GM23338 (cell line): ENCODE measurements around the gene ALDH3B1.

Source experiments
- CREB1 ChIP-seq: fragments of 250-450 bp; sonication (Bioruptor Pico); IDR thresholded peaks from 2 replicates; pipeline ENCODE4 v1.5.0; 2020; ENCODE audit warnings: low read depth, mild to moderate bottlenecking, moderate library complexity
- CTCF ChIP-seq, 2 experiments: fragments of 200-600 bp in 1 of 2; sonication (generic) in 1 of 2; conservative IDR thresholded peaks; 2 replicates each; pipeline versions ENCODE4 v1.5.1 to v1.6.1; 2016 to 2017; ENCODE audit warnings: antibody characterized with exemption in 2 of 2, low read depth in 2 of 2, mild to moderate bottlenecking in 2 of 2, moderate library complexity in 1 of 2
- ETS1 ChIP-seq: IDR thresholded peaks from 2 replicates; pipeline ENCODE4 v1.6.1; 2016; ENCODE audit warnings: antibody characterized with exemption
- EZH2 ChIP-seq: fragments of 200-600 bp; sonication (generic); IDR thresholded peaks from one replicate; pipeline ENCODE4 v1.8.0; 2017; ENCODE audit warnings: antibody characterized with exemption, mild to moderate bottlenecking, low read depth; ENCODE audit not compliant: unreplicated experiment
- EZH2phosphoT487 ChIP-seq: fragments of 200-600 bp; sonication (generic); IDR thresholded peaks from one replicate; pipeline ENCODE4 v1.8.1; 2018; ENCODE audit warnings: antibody characterized with exemption; ENCODE audit not compliant: unreplicated experiment
- JUNB ChIP-seq: IDR thresholded peaks from one replicate; pipeline ENCODE4 v1.6.1; 2016; ENCODE audit warnings: antibody characterized with exemption; ENCODE audit not compliant: unreplicated experiment
- NANOG ChIP-seq: IDR thresholded peaks from 2 replicates; pipeline ENCODE4 v1.6.1; 2016; ENCODE audit warnings: antibody characterized with exemption, borderline replicate concordance
- POLR2AphosphoS5 ChIP-seq: IDR thresholded peaks from 2 replicates; pipeline ENCODE4 v1.6.1; 2016; ENCODE audit warnings: antibody characterized with exemption, low read depth
- REST ChIP-seq: IDR thresholded peaks from one replicate; pipeline ENCODE4 v1.6.1; 2018; ENCODE audit warnings: antibody characterized with exemption; ENCODE audit not compliant: unreplicated experiment
- STAT1 ChIP-seq: IDR thresholded peaks from one replicate; pipeline ENCODE4 v1.6.1; 2016; ENCODE audit warnings: antibody characterized with exemption; ENCODE audit not compliant: unreplicated experiment
- ZNF114 ChIP-seq: fragments of 250-450 bp; sonication (Bioruptor Pico); IDR thresholded peaks from 2 replicates; pipeline ENCODE4 v1.5.0; 2020; ENCODE audit warnings: mild to moderate bottlenecking, moderate library complexity
- ZNF331 ChIP-seq: fragments of 250-450 bp; sonication (Bioruptor Pico); IDR thresholded peaks from 2 replicates; pipeline ENCODE4 v1.5.0; 2020; ENCODE audit warnings: low read depth, mild to moderate bottlenecking, moderate library complexity
- ZNF462 ChIP-seq: fragments of 250-450 bp; sonication (Bioruptor Pico); IDR thresholded peaks from 2 replicates; pipeline ENCODE4 v1.5.0; 2020; ENCODE audit warnings: mild to moderate bottlenecking, moderate library complexity

- peak; percentile 23 to 54; a peak in 3 of 4 replicates for TF ChIP-seq CTCF (conservative IDR thresholded peaks at IDR 0.05; ENCODE audit: low read depth in 2 of 2)
- no peak for TF ChIP-seq POLR2AphosphoS5
- no peak for TF ChIP-seq REST
- no peak for TF ChIP-seq EZH2
- TF ChIP-seq JUNB = no peak
- TF ChIP-seq ETS1 = no peak
- TF ChIP-seq EZH2phosphoT487 = no peak
- TF ChIP-seq CREB1 = no peak
- TF ChIP-seq STAT1 = no peak
- no peak for TF ChIP-seq ZNF331 (CRISPR knock-in tag)
- no peak for TF ChIP-seq ZNF114 (CRISPR knock-in tag)
- TF ChIP-seq NANOG = no peak
- no peak for TF ChIP-seq ZNF462 (CRISPR knock-in tag)
Measured at GRCh38 chr11:68009391-68010089, 587 bp upstream of the ALDH3B1 start.
